Medulla oblongata (tissue), 1 donor: ENCODE data around the gene KRTAP2-1.
"Not testable (repeated sequence)": the region's sequence is repeated elsewhere in the genome, so short reads cannot be mapped to it uniquely, and the experiment has no call there.

Experiments used
- DNase-seq: peaks from one replicate; pipeline ENCODE4 v3.0.0-alpha.2; 2015; ENCODE audit errors: extremely low spot score

The KRTAP2-1 gene, protein sequence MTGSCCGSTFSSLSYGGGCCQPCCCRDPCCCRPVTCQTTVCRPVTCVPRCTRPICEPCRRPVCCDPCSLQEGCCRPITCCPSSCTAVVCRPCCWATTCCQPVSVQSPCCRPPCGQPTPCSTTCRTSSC

DNA sequence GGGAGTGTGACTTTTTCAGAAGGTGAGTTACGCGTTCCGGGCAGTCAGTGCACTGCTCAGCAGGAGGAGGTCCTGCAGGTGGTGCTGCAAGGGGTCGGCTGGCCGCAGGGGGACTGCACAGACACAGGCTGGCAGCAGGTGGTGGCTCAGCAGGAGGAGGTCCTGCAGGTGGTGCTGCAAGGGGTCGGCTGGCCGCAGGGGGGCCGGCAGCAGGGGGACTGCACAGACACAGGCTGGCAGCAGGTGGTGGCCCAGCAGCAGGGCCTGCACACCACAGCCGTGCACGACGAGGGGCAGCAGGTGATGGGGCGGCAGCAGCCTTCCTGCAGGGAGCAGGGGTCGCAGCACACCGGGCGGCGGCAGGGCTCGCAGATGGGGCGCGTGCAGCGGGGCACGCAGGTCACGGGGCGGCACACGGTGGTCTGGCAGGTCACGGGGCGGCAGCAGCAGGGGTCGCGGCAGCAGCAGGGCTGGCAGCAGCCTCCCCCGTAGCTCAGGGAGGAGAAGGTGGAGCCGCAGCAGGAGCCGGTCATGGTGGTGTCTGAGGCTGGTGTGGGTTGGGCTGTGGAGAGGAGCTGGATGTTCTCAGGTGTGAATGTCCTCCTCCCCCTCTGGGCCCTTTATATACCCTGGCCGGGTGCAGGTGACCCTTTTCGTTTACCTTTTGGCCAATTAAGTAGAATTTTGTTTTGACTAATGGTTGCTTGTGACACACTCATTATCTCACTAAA lies at the start of gene KRTAP2-1:
KRTAP2-1 (minus strand) TSS at position 582 of the 731 bp plus-strand sequence; CDS start at position 533, 49 bp downstream.
- DNase-seq: not testable (repeated sequence)

DNA sequence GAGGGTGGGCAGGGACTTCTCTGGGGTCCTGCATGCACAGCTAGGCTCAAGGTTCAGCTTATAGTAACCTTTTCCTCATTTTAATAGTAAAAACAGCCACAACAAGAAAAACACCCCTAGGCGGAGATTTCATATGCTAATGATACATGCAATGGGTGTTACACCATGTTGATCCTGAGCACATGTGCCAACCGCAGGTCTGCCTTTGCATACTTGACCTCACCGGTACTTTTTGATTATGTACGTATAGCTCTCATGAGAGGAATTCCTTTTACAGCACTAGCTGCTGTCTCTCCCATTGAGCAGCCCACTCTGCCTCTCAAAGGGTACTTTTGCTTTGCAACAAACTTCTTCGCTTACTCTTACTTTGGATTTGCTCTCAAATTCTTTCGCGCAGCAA lies 48.9 kb upstream of the KRTAP2-1 start:
- no peak for DNase-seq

DNA sequence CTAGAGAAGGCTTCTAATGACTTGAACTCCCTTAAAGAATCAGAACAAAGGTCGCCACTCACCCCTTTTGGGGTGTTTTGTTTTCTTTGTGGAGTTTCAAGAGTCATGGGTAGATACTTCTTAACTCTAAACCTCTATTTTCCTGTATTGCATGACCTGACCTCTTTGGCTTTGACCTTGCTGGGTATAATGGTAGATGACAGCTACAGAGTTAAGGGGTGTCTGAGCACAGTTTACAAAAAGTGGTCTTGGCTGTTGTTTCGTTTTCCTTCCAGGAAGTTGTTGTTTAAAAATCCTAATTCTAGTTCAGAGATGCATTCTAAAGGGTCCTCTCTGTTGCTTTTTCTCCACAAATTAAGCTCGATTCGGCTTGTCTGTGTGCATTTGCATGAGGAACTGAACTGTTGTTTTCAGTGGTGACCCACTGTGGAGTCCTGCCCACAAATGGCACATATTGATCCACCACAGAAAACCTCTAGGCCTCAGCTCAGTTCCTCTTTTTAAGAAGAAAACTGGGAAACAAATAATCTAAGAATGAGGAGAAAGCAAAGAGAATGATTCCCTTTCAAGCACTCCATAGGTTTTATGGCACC lies 41.7 kb upstream of the KRTAP2-1 start:
- DNase-seq: not testable (repeated sequence)

DNA sequence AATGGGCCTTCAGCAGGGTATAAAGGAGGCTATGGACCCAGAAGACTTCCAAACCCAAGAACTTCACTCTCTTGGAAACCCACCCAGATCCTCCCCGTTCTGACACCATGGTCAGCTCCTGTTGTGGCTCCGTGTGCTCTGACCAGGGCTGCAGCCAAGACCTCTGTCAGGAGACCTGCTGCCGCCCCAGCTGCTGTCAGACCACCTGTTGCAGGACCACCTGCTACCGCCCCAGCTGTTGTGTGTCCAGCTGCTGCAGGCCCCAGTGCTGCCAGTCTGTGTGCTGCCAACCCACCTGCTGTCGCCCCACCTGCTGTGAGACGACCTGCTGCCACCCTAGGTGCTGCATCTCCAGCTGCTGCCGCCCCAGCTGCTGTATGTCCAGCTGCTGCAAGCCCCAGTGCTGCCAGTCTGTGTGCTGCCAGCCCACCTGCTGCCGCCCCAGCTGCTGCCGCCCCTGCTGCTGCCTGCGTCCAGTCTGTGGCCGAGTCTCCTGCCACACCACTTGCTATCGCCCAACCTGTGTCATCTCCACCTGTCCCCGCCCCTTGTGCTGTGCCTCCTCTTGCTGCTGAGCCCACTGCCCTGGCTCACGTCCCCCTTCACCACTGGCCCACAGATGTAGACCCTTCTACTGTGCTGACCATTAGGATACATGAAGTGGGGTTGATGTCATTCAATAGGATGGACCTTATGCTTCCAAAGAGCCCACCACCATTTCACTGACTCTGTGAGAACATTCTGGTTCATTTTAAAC lies 37.2 kb upstream of the KRTAP2-1 start, which contains the start of gene KRTAP4-7:
KRTAP4-7 (plus strand) TSS at position 51 of the 757 bp plus-strand sequence; CDS start at position 108, 57 bp downstream.
- not testable (repeated sequence) for DNase-seq

DNA sequence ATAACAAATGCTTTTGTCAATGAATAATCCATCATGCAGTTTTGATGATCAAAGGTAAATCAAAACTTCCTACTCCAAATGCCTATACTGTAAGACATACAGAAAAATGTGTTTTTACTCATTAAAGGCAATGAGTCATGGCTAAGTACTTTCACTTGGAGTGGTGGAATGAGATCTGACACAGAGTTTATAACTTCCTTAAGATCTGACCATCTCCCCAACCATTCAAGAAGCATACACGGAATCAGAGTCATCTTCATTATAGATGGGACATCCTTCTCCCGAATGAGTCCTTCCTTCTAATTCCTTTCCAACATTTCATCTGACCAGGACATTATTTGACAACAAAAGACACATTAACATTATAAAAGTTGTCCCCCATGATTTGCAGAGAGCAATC lies 36.3 kb upstream of the KRTAP2-1 start:
- DNase-seq: not testable (repeated sequence)

DNA sequence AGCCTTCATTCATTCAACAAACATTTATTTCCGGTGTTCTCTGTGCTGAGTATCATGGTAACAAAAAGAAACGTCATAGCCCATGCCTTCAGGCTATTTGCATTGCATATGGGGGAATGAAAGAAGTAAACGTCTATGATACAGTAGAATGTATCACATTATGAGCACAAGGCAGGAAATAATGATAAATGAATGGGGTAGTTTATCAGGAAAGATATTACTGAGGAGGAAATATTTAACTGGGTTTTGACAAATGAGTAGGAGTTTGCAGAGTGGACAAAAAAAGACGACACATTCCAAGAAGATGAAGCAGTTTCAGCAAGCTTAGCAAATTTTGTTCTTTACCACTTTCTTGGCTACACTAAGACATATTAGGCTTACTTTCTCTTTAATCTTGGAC lies 35.5 kb upstream of the KRTAP2-1 start:
- DNase-seq: no peak

DNA sequence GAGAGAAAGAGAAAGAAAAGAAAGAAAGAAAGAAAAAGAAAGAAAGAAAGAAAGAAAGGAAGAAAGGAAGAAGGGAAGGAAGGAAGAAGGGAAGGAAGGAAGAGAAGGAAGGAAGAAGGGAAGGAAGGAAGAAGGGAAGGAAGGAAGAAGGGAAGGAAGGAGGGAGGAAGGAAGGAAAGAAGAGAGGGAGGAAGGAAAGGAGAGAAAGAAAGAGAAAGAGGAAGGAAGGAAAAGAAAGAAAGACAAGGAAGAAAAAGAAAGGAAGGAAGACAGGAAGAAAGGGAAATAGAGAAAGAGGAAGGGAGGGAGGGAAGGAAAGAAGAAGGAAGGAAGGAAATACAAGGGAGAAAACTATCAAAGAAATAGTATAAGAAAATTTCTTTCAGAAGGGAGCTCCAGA lies 29.7 kb upstream of the KRTAP2-1 start:
- no peak for DNase-seq

DNA sequence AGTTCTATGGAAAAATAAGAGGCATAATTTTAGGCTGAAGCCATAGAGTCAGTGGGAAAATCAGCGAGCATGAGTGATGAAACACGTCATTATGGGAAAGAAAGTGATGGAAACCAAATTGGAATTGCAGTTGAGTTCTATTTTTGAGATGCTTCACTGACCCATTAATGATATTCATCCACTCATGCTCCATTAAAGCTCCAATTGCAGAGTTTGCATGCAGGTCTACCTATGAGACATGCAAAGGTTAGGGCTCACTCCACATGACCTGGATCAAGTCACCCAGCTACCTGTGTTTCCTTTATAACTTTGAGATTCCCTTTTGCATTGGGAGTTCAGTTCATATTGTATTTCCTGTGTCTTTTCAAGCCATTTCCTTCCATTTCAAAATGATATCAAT lies 26.6 kb upstream of the KRTAP2-1 start:
- no peak for DNase-seq

DNA sequence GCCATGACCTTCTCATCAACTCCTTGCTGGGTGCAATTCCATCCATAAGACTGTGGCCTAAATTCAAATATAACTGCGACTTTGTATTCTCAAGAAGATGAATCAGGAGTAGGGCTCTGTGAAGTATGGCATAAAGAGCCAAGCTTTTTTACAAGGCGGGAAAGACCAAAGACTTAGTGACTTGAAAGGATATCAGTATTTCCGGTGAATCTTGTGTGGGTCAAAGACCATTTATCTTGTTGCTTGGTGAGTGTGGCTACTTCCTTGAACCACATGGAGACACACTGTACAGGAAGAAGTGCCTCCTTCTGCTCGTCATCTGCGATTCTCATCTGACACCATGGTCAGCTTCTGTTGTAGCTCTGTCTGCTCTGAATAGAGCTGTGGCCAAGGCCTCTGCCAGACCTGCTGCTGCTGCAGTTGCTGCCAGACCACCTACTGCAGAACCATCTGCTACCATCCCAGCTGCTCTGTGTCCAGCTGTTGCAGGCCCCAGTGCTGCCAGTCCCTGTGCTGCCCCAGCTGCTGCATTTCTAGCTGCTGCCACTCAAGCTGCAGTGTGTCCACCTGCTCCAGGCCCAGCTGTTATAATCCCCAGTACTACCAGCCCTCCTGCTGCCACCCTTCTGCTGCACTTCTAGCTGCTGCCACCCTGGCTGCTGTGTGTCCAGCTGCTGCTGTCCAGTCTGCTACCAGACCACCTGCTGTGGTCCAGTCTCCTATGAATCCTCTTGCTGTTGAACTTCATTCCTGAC lies 24.7 kb upstream of the KRTAP2-1 start:
- no peak for DNase-seq

DNA sequence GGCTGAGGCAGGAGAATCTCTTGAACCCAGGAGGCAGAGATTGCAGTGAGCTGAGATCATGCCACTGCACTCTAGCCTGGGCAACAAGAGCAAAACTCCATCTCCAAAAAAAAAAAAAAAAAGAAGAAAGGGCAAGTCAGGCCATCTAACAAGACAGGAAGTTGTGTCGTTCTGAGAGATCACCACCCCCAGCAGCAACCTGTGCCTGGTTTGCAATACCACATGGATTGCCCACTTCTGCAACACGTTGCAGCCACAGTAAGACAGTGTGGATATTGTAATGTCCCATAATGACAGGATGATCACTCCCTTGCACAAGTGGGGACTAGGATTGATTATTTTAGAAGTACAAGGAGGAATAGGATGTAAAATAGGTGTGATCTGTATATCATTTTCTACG lies 21.9 kb upstream of the KRTAP2-1 start:
- no peak for DNase-seq

DNA sequence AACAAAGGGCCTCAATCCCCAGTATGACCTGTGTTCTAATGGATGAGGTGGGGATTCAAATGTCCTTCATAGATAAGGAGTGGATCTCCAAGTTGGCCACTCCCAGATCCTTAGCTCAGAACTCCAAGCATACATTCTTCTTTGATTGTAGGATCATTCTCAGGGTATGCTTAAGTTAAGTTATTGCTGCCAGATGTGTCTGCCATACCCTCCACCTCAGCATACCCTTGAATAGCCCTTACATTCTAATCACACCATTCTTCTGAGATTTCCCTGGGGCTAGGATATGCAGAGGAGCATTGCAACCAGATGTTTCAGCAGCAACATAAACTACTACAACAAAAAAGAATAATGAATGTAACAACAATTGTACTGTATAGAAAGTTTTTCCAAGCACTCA lies 20.2 kb upstream of the KRTAP2-1 start:
- no peak for DNase-seq

DNA sequence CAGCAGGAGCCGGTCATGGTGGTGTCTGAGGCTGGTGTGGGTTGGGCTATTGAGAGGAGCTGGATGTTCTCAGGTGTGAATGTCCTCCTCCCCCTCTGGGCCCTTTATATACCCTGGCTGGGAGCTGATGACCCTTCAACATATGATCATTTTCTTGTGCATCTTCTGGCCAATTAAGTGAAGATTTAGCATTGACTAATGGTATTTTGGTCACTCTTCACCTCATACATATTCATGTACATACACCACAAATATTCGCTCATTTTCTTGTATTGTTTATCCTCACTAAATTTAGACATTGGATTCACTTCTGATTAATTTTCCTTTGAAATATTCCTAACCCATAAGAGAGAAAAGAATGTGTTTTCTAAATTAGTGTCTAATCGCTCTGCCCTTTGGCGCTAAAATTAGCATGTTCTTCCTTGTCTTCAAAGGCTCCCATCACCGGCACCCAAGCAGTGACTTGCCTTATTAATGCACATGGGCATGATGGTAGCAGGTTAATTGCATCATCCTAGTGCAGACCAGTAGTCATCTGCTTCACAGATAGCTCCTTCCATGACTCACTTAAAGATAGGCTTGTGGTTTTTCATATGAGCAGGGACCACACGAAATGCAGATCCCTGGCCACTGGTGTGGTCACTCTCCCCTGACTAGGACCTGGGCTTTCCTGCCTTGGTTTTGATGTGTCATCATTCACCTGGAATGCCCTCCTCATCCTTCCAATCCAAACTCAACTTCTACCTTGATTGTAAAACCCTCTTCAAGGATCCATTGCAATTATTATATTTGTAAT lies 18.9 kb upstream of the KRTAP2-1 start, which contains the start of gene KRTAP2-4:
KRTAP2-4 (minus strand) TSS at position 51 of the 796 bp plus-strand sequence; CDS start at position 17, 34 bp downstream.
- DNase-seq: no peak

DNA sequence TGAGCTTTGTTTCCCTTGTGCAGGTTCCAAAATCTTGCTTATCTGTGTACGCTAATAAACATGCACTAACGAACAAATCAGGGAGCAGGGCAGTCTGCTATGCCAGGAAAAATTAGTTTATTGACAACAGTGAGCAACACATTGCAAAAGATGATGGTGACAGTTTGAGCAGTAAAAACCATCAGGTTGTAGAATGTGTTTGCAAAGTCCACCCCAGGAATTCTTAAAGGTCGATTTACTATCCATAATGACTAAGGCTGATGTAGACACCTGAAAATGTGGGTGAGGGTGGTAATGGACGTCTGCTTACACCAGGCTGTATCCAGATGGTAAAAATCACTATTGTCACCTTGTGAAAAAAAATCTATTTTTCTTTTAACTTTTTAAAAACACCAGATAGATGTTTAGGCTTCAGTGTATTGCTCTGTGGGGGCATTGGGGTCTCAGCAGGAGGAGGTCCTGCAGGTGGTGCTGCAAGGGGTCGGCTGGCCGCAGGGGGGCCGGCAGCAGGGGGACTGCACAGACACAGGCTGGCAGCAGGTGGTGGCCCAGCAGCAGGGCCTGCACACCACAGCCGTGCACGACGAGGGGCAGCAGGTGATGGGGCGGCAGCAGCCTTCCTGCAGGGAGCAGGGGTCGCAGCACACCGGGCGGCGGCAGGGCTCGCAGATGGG lies 18.0 kb upstream of the KRTAP2-1 start:
- not testable (repeated sequence) for DNase-seq

DNA sequence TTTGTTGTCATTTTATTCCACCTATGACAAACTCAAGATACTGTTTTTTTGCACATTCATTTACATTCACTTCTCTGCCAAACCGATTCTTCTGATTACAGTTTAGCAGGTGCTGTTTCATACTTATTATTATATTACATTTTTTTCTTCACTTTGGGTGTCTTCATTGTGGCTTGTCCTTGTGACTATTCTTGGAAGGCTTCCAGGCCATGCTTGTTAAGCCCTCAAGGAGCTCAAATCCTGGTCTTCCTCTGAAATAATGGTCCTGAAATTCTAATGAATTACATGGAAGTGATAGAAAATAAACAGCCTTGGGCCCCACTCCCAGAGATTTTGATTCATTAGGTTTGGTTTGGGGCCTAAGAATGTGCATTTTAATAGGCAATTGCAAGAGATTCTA lies 17.2 kb upstream of the KRTAP2-1 start:
- no peak for DNase-seq

DNA sequence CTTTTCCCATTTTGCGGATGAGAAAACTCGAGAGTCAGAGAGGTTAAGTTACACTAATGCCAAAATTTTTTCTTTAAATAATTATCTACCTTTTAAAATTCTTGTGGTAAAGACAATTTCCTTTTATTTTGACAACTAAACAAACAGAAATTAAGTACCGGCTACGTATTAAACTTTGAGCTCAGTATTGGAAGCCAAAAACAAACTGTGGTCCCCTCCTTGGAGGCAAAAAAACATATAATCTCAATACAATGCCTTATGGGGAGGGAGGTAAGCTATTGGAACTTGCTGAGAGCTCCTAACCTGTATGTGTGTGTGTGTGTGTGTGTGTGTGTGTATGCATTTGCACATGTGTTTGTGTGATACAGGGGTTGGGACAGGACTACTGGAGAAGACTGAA lies 16.3 kb upstream of the KRTAP2-1 start:
- no peak for DNase-seq

DNA sequence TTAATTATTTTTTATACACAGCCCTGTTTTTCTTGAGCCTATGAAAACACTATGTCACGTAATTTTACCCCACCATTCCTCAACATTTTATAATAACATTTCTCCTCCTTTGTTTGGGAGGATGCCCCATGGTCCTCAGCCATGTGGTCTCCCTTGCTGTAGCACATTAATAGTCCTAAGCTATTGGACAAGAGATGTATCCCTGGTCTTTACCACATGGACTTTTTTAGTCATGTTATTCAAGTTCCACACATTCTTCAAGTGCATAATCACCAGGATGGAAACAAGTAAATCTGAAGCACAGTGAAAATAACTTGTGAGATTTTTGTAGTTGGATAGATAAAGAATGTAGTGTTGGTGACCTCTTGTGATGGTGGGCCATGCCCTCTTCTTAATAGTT lies 14.8 kb upstream of the KRTAP2-1 start:
- DNase-seq: no peak

DNA sequence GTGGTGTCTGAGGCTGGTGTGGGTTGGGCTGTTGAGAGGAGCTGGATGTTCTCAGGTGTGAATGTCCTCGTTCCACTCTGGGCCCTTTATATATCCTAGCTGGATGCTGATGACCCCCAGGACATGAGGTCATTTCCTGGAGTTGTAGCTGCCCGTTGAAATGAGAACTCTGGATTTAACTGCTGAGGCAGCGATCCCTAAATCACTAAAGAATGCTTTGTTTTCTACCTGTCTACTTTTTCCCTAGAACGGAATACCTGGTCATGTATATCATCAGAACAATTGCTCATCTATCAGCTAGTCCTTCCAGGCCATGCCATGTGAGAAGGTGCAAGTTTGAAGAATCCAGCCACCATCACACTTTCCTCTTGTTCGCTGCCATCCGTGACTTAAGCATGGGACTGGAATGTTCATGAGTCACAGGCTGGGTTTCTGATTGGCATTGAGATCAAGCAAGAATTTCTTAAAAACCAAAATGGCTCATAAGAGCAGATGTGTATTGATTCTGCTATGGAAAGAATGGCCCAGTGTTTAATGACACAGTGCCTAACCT lies 13.0 kb upstream of the KRTAP2-1 start, which contains the start of gene KRTAP2-3:
KRTAP2-3 (minus strand) TSS at position 63 of the 553 bp plus-strand sequence. CDS start 64 bp downstream, outside the sequence.
- DNase-seq: no peak

DNA sequence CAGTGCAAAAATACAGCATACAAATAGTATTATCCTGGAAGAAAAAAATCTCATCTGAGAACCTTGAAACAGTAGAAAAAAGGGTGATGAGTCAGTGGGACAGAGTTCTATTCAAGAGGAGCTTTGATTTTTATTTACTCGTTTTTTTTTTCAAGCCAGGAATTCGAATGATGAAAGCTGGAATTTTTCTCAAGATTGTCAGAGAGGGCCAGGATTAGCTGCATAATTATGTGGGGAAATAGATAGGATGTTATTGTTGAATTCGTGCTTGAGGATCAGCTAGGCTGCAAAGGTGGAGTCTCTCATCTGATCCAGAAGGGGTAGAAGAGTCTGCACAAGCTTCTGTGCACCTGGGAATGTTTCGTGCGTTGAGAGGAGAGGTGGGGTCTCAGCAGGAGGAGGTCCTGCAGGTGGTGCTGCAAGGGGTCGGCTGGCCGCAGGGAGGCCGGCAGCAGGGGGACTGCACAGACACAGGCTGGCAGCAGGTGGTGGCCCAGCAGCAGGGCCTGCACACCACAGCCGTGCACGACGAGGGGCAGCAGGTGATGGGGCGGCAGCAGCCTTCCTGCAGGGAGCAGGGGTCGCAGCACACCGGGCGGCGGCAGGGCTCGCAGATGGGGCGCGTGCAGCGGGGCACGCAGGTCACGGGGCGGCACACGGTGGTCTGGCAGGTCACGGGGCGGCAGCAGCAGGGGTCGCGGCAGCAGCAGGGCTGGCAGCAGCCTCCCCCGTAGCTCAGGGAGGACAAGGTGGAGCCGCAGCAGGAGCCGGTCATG lies 12.3 kb upstream of the KRTAP2-1 start:
- DNase-seq: not testable (repeated sequence)

DNA sequence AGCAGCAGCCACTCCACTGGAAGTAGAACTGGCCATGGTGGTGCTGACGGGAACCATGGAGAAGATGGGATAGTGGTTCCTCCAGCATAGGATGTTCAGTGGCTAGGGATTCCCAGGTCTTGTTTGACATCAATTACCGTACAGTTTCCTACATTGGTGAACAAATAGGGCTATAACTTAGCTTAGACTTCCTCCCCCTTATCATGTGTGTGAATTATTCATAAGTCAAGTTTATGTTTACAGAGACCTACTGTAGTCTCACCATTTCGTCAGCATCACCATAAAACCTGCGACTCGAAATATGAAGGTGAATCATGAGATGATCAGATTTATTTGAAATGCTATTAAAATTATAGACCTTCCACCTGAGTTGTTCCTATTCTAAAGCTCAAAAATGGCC lies 11.6 kb upstream of the KRTAP2-1 start:
- DNase-seq: no peak
